Activated B cell treated with CpG ODN at 0.5 μM for 24 hours (primary cell): Measurements from ENCODE around the gene GABBR2. TPM values are rescaled to one million over a fixed set of nuclear protein-coding genes. Genes with fewer than 3 reads are reported as not detected.

Source experiments
- ATAC-seq: fragments of 200-7000 bp; cut with Tn5 transposase; one replicate; pipeline ENCODE4 v1.10.0; 2021; ENCODE audit warnings: low read depth, mild to moderate bottlenecking, moderate library complexity
- CTCF ChIA-PET: fragments of 350-600 bp; sonication (Branson Sonifier 250); formaldehyde crosslinking; loops from one replicate; lab custom pipeline; 2021; ENCODE audit warnings: antibody characterized with exemption; lab: Charles Lee
- POLR2A ChIA-PET: fragments of 350-600 bp; sonication (Branson Sonifier 250); formaldehyde crosslinking; loops from one replicate; lab custom pipeline; 2021; ENCODE audit warnings: antibody characterized with exemption; lab: Charles Lee
- DNase-seq: peaks from one replicate; pipeline ENCODE4 v3.0.0; 2022
- H3K27ac Mint-ChIP-seq: one replicate; pipeline ENCODE4 v1.8.0; 2020; ENCODE audit warnings: mixed read lengths
- H3K27me3 Mint-ChIP-seq: one replicate; pipeline ENCODE4 v1.8.0; 2021; ENCODE audit warnings: mixed read lengths
- H3K36me3 Mint-ChIP-seq: one replicate; pipeline ENCODE4 v1.8.0; 2021; ENCODE audit warnings: low read depth, mixed read lengths
- H3K4me1 Mint-ChIP-seq: one replicate; pipeline ENCODE4 v1.8.0; 2021; ENCODE audit warnings: mixed read lengths
- H3K4me3 Mint-ChIP-seq: one replicate; pipeline ENCODE4 v1.8.0; 2020; ENCODE audit warnings: mild to moderate bottlenecking, mixed read lengths
- H3K9me3 Mint-ChIP-seq: one replicate; pipeline ENCODE4 v1.8.0; 2020; ENCODE audit warnings: mixed read lengths
- intact Hi-C: fragments of 100-400 bp; cut with micrococcal nuclease; formaldehyde crosslinking; loops from one replicate; pipeline ENCODE4 v1.15.1; 2024
- total RNA-seq: library from RNA; stranded (reverse); gene quantifications from 2 replicates; pipeline ENCODE4 v1.2.3, GENCODE V29; 2022
- TF ChIP-seq, protein P1 (sequence below): fragments of 200-600 bp; IDR thresholded peaks from one replicate; pipeline ENCODE4 v1.8.0; 2022; ENCODE audit warnings: antibody characterized with exemption, mild to moderate bottlenecking

The GABBR2 gene
- total RNA-seq, 1 donor from 2014 or later, result not detected

- no peak overlapping the region for H3K4me3 Mint-ChIP-seq
- H3K27me3 Mint-ChIP-seq, result peaks cover 27% of the 10 kb centered on the region
- H3K9me3 Mint-ChIP-seq, result no peaks in the 10 kb centered on the region
- intact Hi-C loops, result no loop called here
- no peaks in the 10 kb centered on the region for H3K4me1 Mint-ChIP-seq
- CTCF ChIA-PET, result no interaction called here
- no peak for DNase-seq
- H3K27ac Mint-ChIP-seq, result no peak overlapping the region
- TF ChIP-seq, protein P1, sequence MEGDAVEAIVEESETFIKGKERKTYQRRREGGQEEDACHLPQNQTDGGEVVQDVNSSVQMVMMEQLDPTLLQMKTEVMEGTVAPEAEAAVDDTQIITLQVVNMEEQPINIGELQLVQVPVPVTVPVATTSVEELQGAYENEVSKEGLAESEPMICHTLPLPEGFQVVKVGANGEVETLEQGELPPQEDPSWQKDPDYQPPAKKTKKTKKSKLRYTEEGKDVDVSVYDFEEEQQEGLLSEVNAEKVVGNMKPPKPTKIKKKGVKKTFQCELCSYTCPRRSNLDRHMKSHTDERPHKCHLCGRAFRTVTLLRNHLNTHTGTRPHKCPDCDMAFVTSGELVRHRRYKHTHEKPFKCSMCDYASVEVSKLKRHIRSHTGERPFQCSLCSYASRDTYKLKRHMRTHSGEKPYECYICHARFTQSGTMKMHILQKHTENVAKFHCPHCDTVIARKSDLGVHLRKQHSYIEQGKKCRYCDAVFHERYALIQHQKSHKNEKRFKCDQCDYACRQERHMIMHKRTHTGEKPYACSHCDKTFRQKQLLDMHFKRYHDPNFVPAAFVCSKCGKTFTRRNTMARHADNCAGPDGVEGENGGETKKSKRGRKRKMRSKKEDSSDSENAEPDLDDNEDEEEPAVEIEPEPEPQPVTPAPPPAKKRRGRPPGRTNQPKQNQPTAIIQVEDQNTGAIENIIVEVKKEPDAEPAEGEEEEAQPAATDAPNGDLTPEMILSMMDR, result no peak
- POLR2A ChIA-PET, result no interaction called here
- no peak for ATAC-seq
- H3K36me3 Mint-ChIP-seq, result no peaks in the 10 kb centered on the region
Measured at GRCh38 chr9:98625728-98626127, 83.0 kb downstream of the GABBR2 start.

DNA sequence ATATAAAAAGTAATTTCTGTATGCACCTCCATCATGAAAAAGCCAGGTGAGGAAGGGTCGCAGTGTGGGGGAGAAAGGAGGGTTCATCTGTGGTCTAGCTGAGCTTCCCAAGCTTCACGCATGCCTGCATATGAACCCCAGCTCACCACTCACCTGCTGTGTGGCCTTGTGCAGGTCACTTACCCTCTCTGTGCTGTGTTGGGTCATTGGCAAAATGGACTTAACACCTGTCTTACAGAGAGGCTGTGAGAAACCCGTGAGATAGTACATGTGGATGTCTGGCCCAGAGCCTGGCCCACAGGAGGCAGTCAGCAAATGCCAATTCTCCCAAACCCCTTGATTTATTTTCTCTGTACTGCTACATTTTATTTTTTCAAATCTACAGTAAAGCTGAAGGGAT is 88.9 kb downstream of the GABBR2 start:
- DNase-seq, result no peak
- no peak overlapping the region for H3K27ac Mint-ChIP-seq

GRCh38 chr9:98615633-98616032 is 93.1 kb downstream of the GABBR2 start:
- H3K27ac Mint-ChIP-seq, result no peak overlapping the region
- no peaks in the 10 kb centered on the region for H3K4me1 Mint-ChIP-seq
- H3K4me3 Mint-ChIP-seq, result no peak overlapping the region
- TF ChIP-seq, protein P1, result no peak
- peaks cover 14% of the 10 kb centered on the region for H3K27me3 Mint-ChIP-seq
- no peaks in the 10 kb centered on the region for H3K9me3 Mint-ChIP-seq
- intact Hi-C loops, result no loop called here
- no peaks in the 10 kb centered on the region for H3K36me3 Mint-ChIP-seq
- no peak for DNase-seq
- CTCF ChIA-PET, result no interaction called here
- ATAC-seq, result no peak
- POLR2A ChIA-PET, result no interaction called here

More for the DNA sequence above, 88.9 kb downstream of the GABBR2 start:
- TF ChIP-seq, protein P1, result no peak
- Mint-ChIP-seq H3K27me3 (peaks cover 25% of the 10 kb centered on the region), H3K9me3 (no peaks in the 10 kb centered on the region), H3K4me1 (no peaks in the 10 kb centered on the region), H3K36me3 (no peaks in the 10 kb centered on the region), H3K4me3 (no peak overlapping the region)
- ATAC-seq, result no peak
- CTCF ChIA-PET, result interaction anchor here (0.6 kb wide), 1 partner anchor 1975 kb away, joined by 3 read pairs; no protein-coding TSS in a partner anchor
- POLR2A ChIA-PET, result no interaction called here
- intact Hi-C loops, result no loop called here

- ChIA-PET CTCF (no interaction called here), POLR2A (no interaction called here)
- H3K4me3 Mint-ChIP-seq, result no peak overlapping the region
- TF ChIP-seq, protein P1, result no peak
- intact Hi-C loops, result no loop called here
- H3K4me1 Mint-ChIP-seq, result no peaks in the 10 kb centered on the region
- no peaks in the 10 kb centered on the region for H3K9me3 Mint-ChIP-seq
- no peak for ATAC-seq
- peaks cover 15% of the 10 kb centered on the region for H3K27me3 Mint-ChIP-seq
- no peak overlapping the region for H3K27ac Mint-ChIP-seq
- no peaks in the 10 kb centered on the region for H3K36me3 Mint-ChIP-seq
- no peak for DNase-seq
Measured at GRCh38 chr9:98614941-98615340, 93.8 kb downstream of the GABBR2 start.

GRCh38 chr9:98612061-98612752 is 96.5 kb downstream of the GABBR2 start:
- ChIA-PET POLR2A (no interaction called here), CTCF (no interaction called here)
- Mint-ChIP-seq H3K4me1 (no peaks in the 10 kb centered on the region), H3K36me3 (no peaks in the 10 kb centered on the region), H3K27ac (no peak overlapping the region), H3K27me3 (peaks cover 13% of the 10 kb centered on the region), H3K4me3 (no peak overlapping the region), H3K9me3 (no peaks in the 10 kb centered on the region)
- intact Hi-C loops, result no loop called here
- no peak for DNase-seq
- no peak for ATAC-seq
- TF ChIP-seq, protein P1, result no peak
